GM10248 (cell line): ENCODE data around the gene NRROS.

Source experiments
- CTCF ChIA-PET: fragments of 300-600 bp; sonication (Branson Sonifier 250); formaldehyde crosslinking; extraction: SDS; loops from one replicate; lab custom pipeline; 2021; ENCODE audit warnings: antibody characterized with exemption; lab: Yijun Ruan, JAX
- POLR2A ChIA-PET: fragments of 350-650 bp; sonication (Branson Sonifier 250); formaldehyde crosslinking; extraction: SDS; loops from one replicate; lab custom pipeline; 2020; ENCODE audit warnings: antibody characterized with exemption; lab: Yijun Ruan, JAX
- DNase-seq: peaks from one replicate; pipeline ENCODE4 v3.0.0; 2012; ENCODE audit errors: extremely low spot score
- CTCF ChIP-seq: IDR thresholded peaks from 2 replicates; pipeline ENCODE4 v1.5.1; 2012; ENCODE audit warnings: mild to moderate bottlenecking, low read depth; ENCODE audit errors: extremely low read depth, missing control alignments, control extremely low read depth

The NRROS gene

GRCh38 chr3:196643761-196644160 is 4.3 kb downstream of the NRROS start:
- TF ChIP-seq CTCF, result no peak
- ChIA-PET POLR2A (no interaction called here), CTCF (interaction anchor here (1.2 to 2.5 kb wide), 3 partner anchors 9 to 47 kb away, joined by 3 to 7 read pairs (median 5); no protein-coding TSS in a partner anchor)
- no peak for DNase-seq

GRCh38 chr3:196645096-196645495 is 5.6 kb downstream of the NRROS start:
- no peak for DNase-seq
- ChIA-PET CTCF (interaction anchor here (0.9 to 2.5 kb wide), 4 partner anchors 8 to 391 kb away, joined by 3 to 7 read pairs (median 4); no protein-coding TSS in a partner anchor), POLR2A (interaction anchor here (0.6 kb wide), 1 partner anchor 21 kb away, joined by 3 read pairs; no protein-coding TSS in a partner anchor)
- TF ChIP-seq CTCF, result no peak

GRCh38 chr3:196645897-196646665 is 6.6 kb downstream of the NRROS start:
- TF ChIP-seq CTCF, result no peak
- POLR2A ChIA-PET, result no interaction called here
- CTCF ChIA-PET, result interaction anchor here (1.4 kb wide), 1 partner anchor 39 kb away, joined by 5 read pairs; no protein-coding TSS in a partner anchor
- DNase-seq, result no peak

- ChIA-PET POLR2A (no interaction called here), CTCF (interaction anchor here (1.0 kb wide), 1 partner anchor 37 kb away, joined by 3 read pairs; no protein-coding TSS in a partner anchor)
- DNase-seq, result no peak
- no peak for TF ChIP-seq CTCF
Measured at GRCh38 chr3:196646666-196647216, 7.2 kb downstream of the NRROS start.

- TF ChIP-seq CTCF, result no peak
- DNase-seq, result no peak
- ChIA-PET CTCF (interaction anchor here (1.1 kb wide), 1 partner anchor 34 kb away, joined by 3 read pairs; no protein-coding TSS in a partner anchor), POLR2A (no interaction called here)
Measured at GRCh38 chr3:196650740-196651311, 11.3 kb downstream of the NRROS start.

- ChIA-PET CTCF (no interaction called here), POLR2A (interaction anchor here (0.5 kb wide), 1 partner anchor 187 kb away, joined by 5 read pairs; no protein-coding TSS in a partner anchor)
- no peak for TF ChIP-seq CTCF
Measured at GRCh38 chr3:196651819-196652218, 12.3 kb downstream of the NRROS start.

More at GRCh38 chr3:196651819-196652218, 12.3 kb downstream of the NRROS start:
- no peak for DNase-seq
